Heart left ventricle (tissue), 16 donors: Measurements from ENCODE around the gene FKBP5. TPM values are rescaled to one million over a fixed set of nuclear protein-coding genes. Genes with fewer than 3 reads are reported as not detected.

ENCODE experiments used
- ATAC-seq, 4 donors: fragments of 200-7000 bp; cut with Tn5 transposase; one replicate each; pipeline ENCODE4 v1.9.1; 2020 to 2022; ENCODE audit warnings: moderate library complexity in 4 of 4, mild to moderate bottlenecking in 3 of 4, moderate number of reproducible peaks in 1 of 4
- DNase-seq, 5 donors: peaks; one replicate each; pipeline ENCODE4 v3.0.0-alpha.2; 2020
- H3K27ac ChIP-seq, 12 donors: fragments of 200-600 bp; sonication (generic) in 4 of 12; one replicate each; pipeline versions ENCODE4 v1.5.0 to v1.8.0; 2016 to 2022; ENCODE audit warnings: mild to moderate bottlenecking in 2 of 12
- H3K27me3 ChIP-seq, 9 donors: fragments of 200-600 bp; sonication (generic) in 2 of 9; one replicate each; pipeline versions ENCODE4 v1.5.1 to v1.8.0; 2016 to 2022; ENCODE audit warnings: mild to moderate bottlenecking in 3 of 9
- H3K36me3 ChIP-seq, 9 donors: fragments of 200-600 bp; sonication (generic) in 2 of 9; one replicate each; pipeline versions ENCODE4 v1.5.0 to v1.8.0; 2018 to 2022; ENCODE audit warnings: mild to moderate bottlenecking in 2 of 9
- H3K4me1 ChIP-seq, 12 donors: fragments of 200-600 bp; sonication (generic) in 4 of 12; one replicate each; pipeline versions ENCODE4 v1.5.0 to v1.8.0; 2016 to 2022; ENCODE audit warnings: mild to moderate bottlenecking in 3 of 12
- H3K4me3 ChIP-seq, 12 donors: fragments of 200-600 bp; sonication (generic) in 4 of 12; one replicate each; pipeline versions ENCODE4 v1.5.0 to v1.8.0; 2017 to 2022; ENCODE audit warnings: mild to moderate bottlenecking in 9 of 12, moderate library complexity in 4 of 12
- H3K9me3 ChIP-seq, 12 donors: fragments of 200-600 bp; sonication (generic) in 4 of 12; one replicate each; pipeline versions ENCODE4 v1.5.0 to v1.8.0; 2016 to 2022; ENCODE audit warnings: mild to moderate bottlenecking in 1 of 12
- POLR2A ChIP-seq, 2 donors: fragments of 450-650 bp; IDR thresholded peaks; one replicate each; pipeline ENCODE4 v1.6.1; 2017; ENCODE audit warnings: antibody characterized with exemption in 2 of 2, mild to moderate bottlenecking in 2 of 2, moderate library complexity in 2 of 2
- WGBS, 4 donors: extraction: QIAGEN DNeasy Blood & Tissue Kit in 2 of 4; methylation state at CpG; one replicate each; pipeline versions ENCODE4 v1.1.5 to v1.1.7; 2013 to 2018; 5-methylcytosine and 5-hydroxymethylcytosine counted together
- intact Hi-C, 10 donors: fragments of 100-400 bp; cut with DNase I; formaldehyde crosslinking; loops; one replicate each; pipeline versions ENCODE4 v1.11.1 to v1.14.2; 2022
- polyA plus RNA-seq, 2 donors: library from polyadenylated mRNA; stranded (reverse); fragments of 200-250 nt; gene quantifications; one replicate each; pipeline ENCODE4 v1.2.3, GENCODE V29; 2013
- total RNA-seq, 9 donors: library from RNA; depleted of rRNA in 2 of 9; stranded (reverse); fragments of >200 nt in 2 of 9; fragmentation: NEBNext Ultra II Directional in 3 of 9; extraction: Animal tissue kit (Norgen Biotek cat#: 25700) in 3 of 9; gene quantifications; one replicate each; pipeline versions ENCODE4 v1.1.0 to v1.2.4, GENCODE V29; 2016 to 2023
- TF ChIP-seq, protein P1 (sequence below), 12 donors: fragments of 200-600 bp; sonication (generic) in 4 of 12; IDR thresholded peaks; one replicate each; pipeline versions ENCODE4 v1.5.0 to v1.8.0; 2018 to 2022; ENCODE audit warnings: antibody characterized with exemption in 12 of 12, mild to moderate bottlenecking in 5 of 12
- donor health status: ischemic (EF 13 %, LVEDD 7.1; RV severe dilation, severe dysfunction).
- donor health status: healthy with polysubstance abuse.
- donor health status: DM: no; HTN: yes; CAD: no.
- donor health status: DM: no; HTN: no; CAD: no.
- donor health status: ischemic (EF 25% LVEDD 6.9; RV normal size, moderate dysfunction).
- donor health status: ischemic (EF 25% LVEDD 5.7; RV mildly dilated, moderate dysfunction).
- donor health status: healthy.
- donor health status: DM: yes; HTN: yes; CAD: no.
- donor health status: ischemic (EF 35%, LVEDD 5.7; RV mildly dilated, moderate dysfunction).
- donor health status: nonischemic (EF 11% LVEDD 7.7; RV severe dilation, severe dysfunction).
- donor health status: DM: yes; HTN: yes; CAD: no.
- donor health status: PGD.
- donor health status: ischemic (EF 29% LVEDD 5.4; RV normal size, mild dysfunction).
- donor health status: nonischemic (EF 23%, LVEDD 6.1; RV moderate dilation, normal function).

Gene FKBP5
- total and polyA plus RNA-seq, 11 donors, result 19.7 to 351 (median 104) TPM

DNA sequence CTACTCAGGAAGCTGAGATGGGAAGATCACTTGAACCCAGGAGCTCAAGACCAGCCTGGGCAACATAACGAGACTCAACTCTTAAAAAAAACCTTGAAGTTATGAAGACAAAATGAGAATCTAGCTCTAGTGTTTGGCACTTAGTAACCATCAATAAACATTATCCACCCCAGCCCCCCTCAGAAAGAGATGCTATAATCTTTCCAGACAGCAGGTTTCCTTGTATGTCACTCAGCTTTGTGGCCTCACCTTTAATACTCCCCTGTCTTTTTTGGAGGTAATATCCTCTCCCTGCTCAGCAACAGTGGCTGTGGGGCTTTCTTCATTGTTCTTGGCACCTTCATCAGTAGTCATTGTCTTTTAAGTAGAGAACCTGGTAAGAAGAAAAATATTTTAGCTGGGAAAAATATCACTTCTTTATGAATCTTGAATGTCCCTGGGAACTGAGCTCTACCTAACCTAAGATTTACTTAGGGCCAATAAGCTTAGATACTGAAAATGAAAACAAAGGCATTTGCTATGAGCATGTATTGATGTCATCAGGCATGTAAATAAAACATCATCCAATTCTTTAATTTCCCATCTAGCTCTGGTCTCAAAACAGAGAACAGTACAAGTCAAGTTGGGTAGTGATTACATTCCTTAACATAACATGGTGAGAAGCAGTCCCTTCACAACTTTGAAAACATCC lies 46.1 kb downstream of the FKBP5 start:
- H3K36me3 ChIP-seq, result peaks cover 0 to 94% (median 49%) of the 10 kb centered on the region in 9 donors

DNA sequence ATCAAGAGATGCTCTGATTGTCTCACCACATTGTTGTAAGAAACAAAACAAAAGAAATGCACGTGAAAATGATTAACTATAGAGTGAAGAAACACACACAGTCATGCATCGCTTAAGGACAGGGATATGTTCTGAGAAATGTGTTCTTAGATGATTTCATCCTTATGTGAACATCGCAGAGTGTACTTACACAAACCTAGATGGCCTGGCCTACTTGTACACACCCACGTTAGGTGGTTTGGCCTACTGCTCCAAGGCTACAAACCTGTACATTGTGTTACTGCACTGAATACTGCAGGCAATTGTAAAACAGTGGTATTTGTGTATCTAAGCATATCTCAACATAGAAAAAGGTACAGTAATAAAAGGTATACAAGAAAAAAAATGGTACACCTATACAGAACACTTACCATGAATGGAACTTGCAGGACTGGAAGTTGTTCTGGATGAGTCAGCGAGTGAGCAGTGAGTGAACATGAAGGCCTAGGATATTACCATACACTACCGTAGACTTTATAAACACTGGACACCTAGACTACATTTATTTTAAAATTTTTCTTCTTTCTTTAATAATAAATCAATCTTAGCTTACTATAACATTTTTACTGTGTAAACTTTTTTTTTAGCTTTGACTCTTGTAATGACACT lies 48.6 kb downstream of the FKBP5 start:
- no peaks in the 10 kb centered on the region for H3K9me3 ChIP-seq
- whole genome bisulfite sequencing, 4 donors, result 89 to 95% (median 95%) methylated on average over 6 of the region's 6 CpGs
- no peak overlapping the region for H3K4me3 ChIP-seq
- no peaks in the 10 kb centered on the region for H3K27me3 ChIP-seq
- DNase-seq (no peak), ATAC-seq (no peak)
- no peak overlapping the region for H3K27ac ChIP-seq
- peaks cover 0 to 98% (median 65%) of the 10 kb centered on the region in 9 donors for H3K36me3 ChIP-seq
- TF ChIP-seq, protein P1, sequence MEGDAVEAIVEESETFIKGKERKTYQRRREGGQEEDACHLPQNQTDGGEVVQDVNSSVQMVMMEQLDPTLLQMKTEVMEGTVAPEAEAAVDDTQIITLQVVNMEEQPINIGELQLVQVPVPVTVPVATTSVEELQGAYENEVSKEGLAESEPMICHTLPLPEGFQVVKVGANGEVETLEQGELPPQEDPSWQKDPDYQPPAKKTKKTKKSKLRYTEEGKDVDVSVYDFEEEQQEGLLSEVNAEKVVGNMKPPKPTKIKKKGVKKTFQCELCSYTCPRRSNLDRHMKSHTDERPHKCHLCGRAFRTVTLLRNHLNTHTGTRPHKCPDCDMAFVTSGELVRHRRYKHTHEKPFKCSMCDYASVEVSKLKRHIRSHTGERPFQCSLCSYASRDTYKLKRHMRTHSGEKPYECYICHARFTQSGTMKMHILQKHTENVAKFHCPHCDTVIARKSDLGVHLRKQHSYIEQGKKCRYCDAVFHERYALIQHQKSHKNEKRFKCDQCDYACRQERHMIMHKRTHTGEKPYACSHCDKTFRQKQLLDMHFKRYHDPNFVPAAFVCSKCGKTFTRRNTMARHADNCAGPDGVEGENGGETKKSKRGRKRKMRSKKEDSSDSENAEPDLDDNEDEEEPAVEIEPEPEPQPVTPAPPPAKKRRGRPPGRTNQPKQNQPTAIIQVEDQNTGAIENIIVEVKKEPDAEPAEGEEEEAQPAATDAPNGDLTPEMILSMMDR (IDR thresholded peaks at IDR 0.05), result no peak
- no peak for TF ChIP-seq POLR2A (IDR thresholded peaks at IDR 0.05)
- intact Hi-C loops, result loop anchor here in 1 of 10 donors (10.0 kb wide), 1 partner anchor 125 kb away; the partner anchor contains the start of gene TULP1
- H3K4me1 ChIP-seq, result peaks cover 0 to 23% (median 0%) of the 10 kb centered on the region in 12 donors

More for the DNA sequence above, 46.1 kb downstream of the FKBP5 start:
- no peak overlapping the region for H3K27ac ChIP-seq
- H3K27me3 ChIP-seq, result no peaks in the 10 kb centered on the region
- no peak for ATAC-seq
- DNase-seq, result no peak
- H3K4me3 ChIP-seq, result no peak overlapping the region
- H3K4me1 ChIP-seq, result peaks cover 0 to 45% (median 0%) of the 10 kb centered on the region in 12 donors
- intact Hi-C loops, result loop anchor here in 1 of 10 donors (10.0 kb wide), 1 partner anchor 128 kb away; the partner anchor contains the start of gene TULP1
- H3K9me3 ChIP-seq, result no peaks in the 10 kb centered on the region
- TF ChIP-seq POLR2A (IDR thresholded peaks at IDR 0.05), result no peak
- TF ChIP-seq, protein P1 (IDR thresholded peaks at IDR 0.05), result no peak
- 91 to 97% (median 94%) methylated on average over 1 of the region's 1 CpG for WGBS, 4 donors

DNA sequence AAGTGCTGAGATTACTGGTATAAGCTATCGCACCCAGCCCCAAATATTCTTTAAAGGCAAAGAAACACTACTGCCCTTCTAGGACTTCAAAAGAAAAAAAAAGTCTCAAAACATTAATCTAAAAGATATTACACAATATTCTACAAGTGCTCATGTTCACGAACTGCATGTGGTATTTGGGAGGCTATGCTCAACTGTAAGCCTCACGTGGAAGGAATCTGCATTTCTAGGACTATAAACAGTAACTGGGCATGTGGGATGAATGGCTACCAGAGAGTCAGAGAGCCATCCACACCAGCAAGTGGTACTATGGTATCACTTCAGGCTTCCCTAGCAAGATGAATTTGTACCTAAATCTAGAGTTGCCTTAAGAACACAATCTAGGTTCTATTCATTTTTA lies 50.0 kb downstream of the FKBP5 start:
- DNase-seq, result no peak
- peaks cover 0 to 93% (median 65%) of the 10 kb centered on the region in 9 donors for H3K36me3 ChIP-seq
- TF ChIP-seq, protein P1 (IDR thresholded peaks at IDR 0.05), result no peak
- TF ChIP-seq POLR2A (IDR thresholded peaks at IDR 0.05), result no peak
- ATAC-seq, result no peak
- WGBS, 4 donors, result 86 to 96% (median 96%) methylated on average over 3 of the region's 3 CpGs
- no peak overlapping the region for H3K27ac ChIP-seq
- intact Hi-C loops, result loop anchor here in 2 of 10 donors (5.0 to 10.0 kb wide), 2 partner anchors 46 to 54 kb away; no protein-coding TSS in a partner anchor
- H3K4me3 ChIP-seq, result no peak overlapping the region
- peaks cover 0 to 17% (median 8%) of the 10 kb centered on the region in 12 donors for H3K4me1 ChIP-seq
- no peaks in the 10 kb centered on the region for H3K9me3 ChIP-seq
- H3K27me3 ChIP-seq, result no peaks in the 10 kb centered on the region

DNA sequence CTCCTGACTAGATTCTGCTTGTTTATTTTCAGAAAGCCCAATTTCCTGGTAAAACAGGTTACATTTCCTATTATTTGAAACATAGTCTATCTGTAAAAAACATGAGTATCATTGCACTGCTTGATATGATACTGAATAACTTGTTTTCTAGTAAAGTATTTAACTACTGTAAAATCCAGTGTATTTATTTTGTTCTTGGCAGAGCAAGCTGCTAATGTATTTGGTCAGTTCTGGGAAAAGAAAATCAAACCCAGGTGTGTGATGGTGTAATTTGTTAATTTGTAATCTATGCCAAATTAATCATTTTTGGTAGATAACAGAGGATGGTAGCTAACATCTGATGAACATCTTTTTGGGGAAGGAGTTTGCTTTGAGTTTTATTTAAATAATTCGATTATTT lies 50.8 kb downstream of the FKBP5 start:
- 91 to 100% (median 97%) methylated on average over 1 of the region's 1 CpG for WGBS, 4 donors
- H3K9me3 ChIP-seq, result no peaks in the 10 kb centered on the region
- no peaks in the 10 kb centered on the region for H3K27me3 ChIP-seq
- ATAC-seq, result no peak
- H3K27ac ChIP-seq, result no peak overlapping the region
- H3K4me3 ChIP-seq, result no peak overlapping the region
- peaks cover 0 to 12% (median 7%) of the 10 kb centered on the region in 12 donors for H3K4me1 ChIP-seq
- intact Hi-C loops, result loop anchor here in 2 of 10 donors (5.0 to 10.0 kb wide), 2 partner anchors 46 to 53 kb away; no protein-coding TSS in a partner anchor
- DNase-seq, result no peak
- peaks cover 0 to 88% (median 65%) of the 10 kb centered on the region in 9 donors for H3K36me3 ChIP-seq
- TF ChIP-seq POLR2A (IDR thresholded peaks at IDR 0.05), result no peak
- TF ChIP-seq, protein P1 (IDR thresholded peaks at IDR 0.05), result no peak
